ENCODE results near the gene CFAP410.

Gene CFAP410

GRCh38 chr21:44317241-44317782 is 21.9 kb downstream of the CFAP410 start:
- no peaks in the 10 kb centered on the region for H3K36me3 ChIP-seq
- no peak for DNase-seq
- H3K4me1 ChIP-seq = no peaks in the 10 kb centered on the region
- no peaks in the 10 kb centered on the region for H3K9me3 ChIP-seq
- H3K4me3 ChIP-seq (ENCODE audit: low read depth, low read length) = no peak overlapping the region
- TF ChIP-seq CTCF (IDR thresholded peaks at IDR 0.05; ENCODE audit: low read depth, low read length) = no peak
- H3K27me3 ChIP-seq = no peaks in the 10 kb centered on the region

- no peak for TF ChIP-seq CTCF (IDR thresholded peaks at IDR 0.05; ENCODE audit: low read depth, low read length)
- Histone ChIP-seq H3K4me1 (no peaks in the 10 kb centered on the region), H3K36me3 (no peaks in the 10 kb centered on the region), H3K27me3 (no peaks in the 10 kb centered on the region), H3K4me3 (ENCODE audit: low read depth, low read length) (no peak overlapping the region), H3K9me3 (no peaks in the 10 kb centered on the region)
- no peak for DNase-seq
Observed at GRCh38 chr21:44316277-44316900, 22.8 kb downstream of the CFAP410 start.

GRCh38 chr21:44315691-44316203 is 23.4 kb downstream of the CFAP410 start:
- DNase-seq = no peak
- no peaks in the 10 kb centered on the region for H3K9me3 ChIP-seq
- no peak overlapping the region for H3K4me3 ChIP-seq (ENCODE audit: low read depth, low read length)
- no peaks in the 10 kb centered on the region for H3K36me3 ChIP-seq
- no peaks in the 10 kb centered on the region for H3K27me3 ChIP-seq
- no peak for TF ChIP-seq CTCF (IDR thresholded peaks at IDR 0.05; ENCODE audit: low read depth, low read length)
- no peaks in the 10 kb centered on the region for H3K4me1 ChIP-seq

- H3K9me3 ChIP-seq = no peaks in the 10 kb centered on the region
- H3K36me3 ChIP-seq = no peaks in the 10 kb centered on the region
- TF ChIP-seq CTCF (IDR thresholded peaks at IDR 0.05; ENCODE audit: low read depth, low read length) = no peak
- H3K4me1 ChIP-seq = no peaks in the 10 kb centered on the region
- H3K27me3 ChIP-seq = no peaks in the 10 kb centered on the region
- DNase-seq = no peak
- no peak overlapping the region for H3K4me3 ChIP-seq (ENCODE audit: low read depth, low read length)
Observed at GRCh38 chr21:44314561-44314960, 24.6 kb downstream of the CFAP410 start.

- no peak for DNase-seq
- no peaks in the 10 kb centered on the region for H3K4me1 ChIP-seq
- H3K9me3 ChIP-seq = no peaks in the 10 kb centered on the region
- H3K4me3 ChIP-seq (ENCODE audit: low read depth, low read length) = no peak overlapping the region
- no peaks in the 10 kb centered on the region for H3K36me3 ChIP-seq
- no peak for TF ChIP-seq CTCF (IDR thresholded peaks at IDR 0.05; ENCODE audit: low read depth, low read length)
- H3K27me3 ChIP-seq = no peaks in the 10 kb centered on the region
Observed at GRCh38 chr21:44314128-44314527, 25.1 kb downstream of the CFAP410 start.

- Histone ChIP-seq H3K27me3 (no peaks in the 10 kb centered on the region), H3K4me3 (ENCODE audit: low read depth, low read length) (no peak overlapping the region), H3K4me1 (no peaks in the 10 kb centered on the region), H3K36me3 (no peaks in the 10 kb centered on the region), H3K9me3 (no peaks in the 10 kb centered on the region)
- no peak for TF ChIP-seq CTCF (IDR thresholded peaks at IDR 0.05; ENCODE audit: low read depth, low read length)
- no peak for DNase-seq
Observed at GRCh38 chr21:44313451-44313850, 25.7 kb downstream of the CFAP410 start.

Measured in BE2C (cell line).